Measurements from ENCODE around the gene BTBD9.
"Not testable (repeated sequence)": the region's sequence is repeated elsewhere in the genome, so short reads cannot be mapped to it uniquely, and the experiment has no call there.

BTBD9 gene

DNA sequence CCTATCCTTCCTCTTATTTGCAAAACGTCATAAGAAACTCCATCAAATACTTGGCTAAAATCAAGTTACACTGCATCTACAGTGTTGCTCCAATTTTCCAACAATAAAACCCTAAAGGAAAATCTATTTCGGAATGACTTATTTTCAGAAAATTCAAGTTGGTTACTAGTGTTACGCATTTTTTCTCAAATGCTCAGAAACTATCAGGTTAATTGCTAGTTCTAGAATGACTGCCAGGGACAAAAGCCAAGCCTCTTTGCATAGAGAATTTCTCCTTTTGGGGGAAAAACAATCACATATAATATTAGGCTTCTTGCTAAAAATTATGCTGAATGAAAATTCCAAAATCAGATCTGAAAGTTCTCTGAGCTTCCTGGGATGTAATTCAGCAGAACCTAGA lies 210.2 kb downstream of the BTBD9 start:
- no peaks in the 10 kb centered on the region for H3K27me3 ChIP-seq (ENCODE audit: control insufficient read depth, insufficient read depth, low read length)
- no peak overlapping the region for H2AFZ ChIP-seq
- H3K4me3 ChIP-seq (ENCODE audit: low read depth, low read length): no peak overlapping the region
- no peaks in the 10 kb centered on the region for H3K9me3 ChIP-seq (ENCODE audit: control insufficient read depth, low read length)
- H3K79me2 ChIP-seq: peaks cover 2% of the 10 kb centered on the region
- no peak overlapping the region for H3K4me2 ChIP-seq (ENCODE audit: low read length)
- H3K4me1 ChIP-seq: peaks cover 3% of the 10 kb centered on the region
- TF ChIP-seq CTCF (IDR thresholded peaks at IDR 0.05): no peak
- no peak overlapping the region for H3K9ac ChIP-seq
- H3K27ac ChIP-seq: no peak overlapping the region
- H3K36me3 ChIP-seq (ENCODE audit: control insufficient read depth, insufficient read depth, low read length): no peaks in the 10 kb centered on the region

DNA sequence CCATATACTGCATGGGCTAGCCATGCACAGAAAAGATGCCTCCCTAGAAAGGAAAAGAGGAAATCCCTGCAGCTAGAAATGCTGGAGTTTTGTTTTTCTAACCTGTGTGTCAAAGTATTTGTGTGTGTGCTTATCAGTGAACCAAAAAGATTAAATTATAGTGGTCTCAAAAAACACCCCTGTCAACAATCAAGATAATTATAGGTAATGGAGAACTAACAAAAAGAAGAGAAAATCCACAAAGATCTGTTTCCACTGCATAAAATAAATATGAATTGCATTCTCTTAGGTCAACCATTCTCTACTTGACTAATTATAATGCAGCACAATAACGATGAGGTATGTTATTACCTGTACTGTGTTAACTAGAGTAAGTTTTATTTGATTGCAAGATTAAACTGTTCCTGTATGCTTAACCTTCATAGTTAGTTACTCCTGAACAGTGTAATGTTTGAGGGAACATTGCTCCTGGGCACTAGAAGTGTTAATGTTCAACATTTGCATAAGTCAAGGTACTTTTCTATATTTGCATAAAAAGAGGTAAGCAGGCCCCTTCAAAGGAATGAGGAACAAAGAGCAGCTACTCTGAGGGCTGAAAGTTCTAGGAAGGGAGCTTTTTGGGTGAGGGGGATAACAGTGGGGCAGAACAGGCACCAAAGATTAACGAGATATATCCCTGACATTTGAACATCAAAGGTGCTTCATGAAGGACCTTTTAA lies 212.1 kb downstream of the BTBD9 start:
- H3K36me3 ChIP-seq (ENCODE audit: control insufficient read depth, insufficient read depth, low read length): no peaks in the 10 kb centered on the region
- H3K27me3 ChIP-seq (ENCODE audit: control insufficient read depth, insufficient read depth, low read length): no peaks in the 10 kb centered on the region
- H3K9ac ChIP-seq: no peak overlapping the region
- no peak overlapping the region for H3K27ac ChIP-seq
- no peak overlapping the region for H3K4me3 ChIP-seq (ENCODE audit: low read depth, low read length)
- no peak overlapping the region for H2AFZ ChIP-seq
- H3K4me1 ChIP-seq: peaks cover 3% of the 10 kb centered on the region
- TF ChIP-seq CTCF (IDR thresholded peaks at IDR 0.05): no peak
- no peak overlapping the region for H3K4me2 ChIP-seq (ENCODE audit: low read length)
- no peaks in the 10 kb centered on the region for H3K79me2 ChIP-seq
- H3K9me3 ChIP-seq (ENCODE audit: control insufficient read depth, low read length): no peaks in the 10 kb centered on the region

GRCh38 chr6:38425788-38426488 lies 213.8 kb downstream of the BTBD9 start:
- H3K4me3 ChIP-seq (ENCODE audit: low read depth, low read length): not testable (repeated sequence)

DNA sequence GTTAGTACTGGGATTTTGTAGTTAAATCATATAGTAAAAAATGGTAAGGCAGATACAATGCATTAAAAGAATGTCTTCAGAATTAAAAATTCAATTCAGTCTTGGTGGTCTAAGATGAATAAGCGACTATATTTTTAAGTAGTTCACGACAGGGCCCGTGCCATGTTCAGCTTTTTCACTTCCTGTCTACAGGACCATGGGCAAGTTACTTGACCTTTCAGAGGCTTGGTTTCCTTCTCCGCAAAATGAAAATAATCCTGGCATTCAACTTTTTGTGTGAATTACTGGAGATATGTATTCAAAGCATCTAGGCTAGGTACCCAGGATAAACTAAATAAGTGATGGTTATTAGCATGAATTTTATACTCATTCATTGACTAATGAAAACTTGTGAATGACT lies 216.0 kb downstream of the BTBD9 start:
- Histone ChIP-seq H3K4me2 (ENCODE audit: low read length) (no peak overlapping the region), H3K9me3 (ENCODE audit: control insufficient read depth, low read length) (no peaks in the 10 kb centered on the region), H3K27ac (no peak overlapping the region), H3K4me1 (no peaks in the 10 kb centered on the region), H3K79me2 (no peaks in the 10 kb centered on the region), H3K36me3 (ENCODE audit: control insufficient read depth, insufficient read depth, low read length) (no peaks in the 10 kb centered on the region), H3K4me3 (ENCODE audit: low read depth, low read length) (no peak overlapping the region), H3K27me3 (ENCODE audit: control insufficient read depth, insufficient read depth, low read length) (no peaks in the 10 kb centered on the region), H2AFZ (no peak overlapping the region), H3K9ac (no peak overlapping the region)
- no peak for TF ChIP-seq CTCF (IDR thresholded peaks at IDR 0.05)

More at GRCh38 chr6:38425788-38426488, 213.8 kb downstream of the BTBD9 start:
- H3K36me3 ChIP-seq (ENCODE audit: control insufficient read depth, insufficient read depth, low read length); H3K27ac ChIP-seq; H3K9me3 ChIP-seq (ENCODE audit: control insufficient read depth, low read length); H2AFZ ChIP-seq; H3K4me1 ChIP-seq; H3K9ac ChIP-seq; H3K79me2 ChIP-seq; H3K27me3 ChIP-seq (ENCODE audit: control insufficient read depth, insufficient read depth, low read length); H3K4me2 ChIP-seq (ENCODE audit: low read length): not testable (repeated sequence)

DNA sequence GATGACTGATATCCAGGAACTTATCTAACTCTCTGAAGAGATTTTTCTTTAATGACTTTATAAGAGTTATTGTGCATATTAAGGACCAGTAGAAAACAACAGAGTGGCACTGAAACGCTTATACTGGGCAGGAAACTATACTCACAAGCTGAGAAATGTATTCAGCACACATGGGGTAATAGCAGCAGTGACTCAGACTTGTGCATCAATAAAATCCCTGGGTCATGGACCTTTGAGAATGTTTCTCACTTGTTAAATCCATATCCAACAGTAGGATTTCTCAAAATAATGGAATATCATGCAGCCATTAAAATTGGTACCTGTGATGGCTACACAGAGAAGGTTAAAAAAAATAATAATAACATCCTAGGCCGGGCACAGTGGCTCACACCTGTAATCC lies 219.5 kb downstream of the BTBD9 start:
- no peak overlapping the region for H3K4me2 ChIP-seq (ENCODE audit: low read length)
- H3K4me1 ChIP-seq: no peaks in the 10 kb centered on the region
- H3K36me3 ChIP-seq (ENCODE audit: control insufficient read depth, insufficient read depth, low read length): no peaks in the 10 kb centered on the region
- H3K27me3 ChIP-seq (ENCODE audit: control insufficient read depth, insufficient read depth, low read length): no peaks in the 10 kb centered on the region
- H3K27ac ChIP-seq: no peak overlapping the region
- no peak overlapping the region for H3K9ac ChIP-seq
- TF ChIP-seq CTCF (IDR thresholded peaks at IDR 0.05): no peak
- H3K79me2 ChIP-seq: no peaks in the 10 kb centered on the region
- H3K4me3 ChIP-seq (ENCODE audit: low read depth, low read length): no peak overlapping the region
- no peak overlapping the region for H2AFZ ChIP-seq
- H3K9me3 ChIP-seq (ENCODE audit: control insufficient read depth, low read length): no peaks in the 10 kb centered on the region

Data from parathyroid adenoma (tissue), 2 donors.